ENCODE results near the gene COLEC11.
A peak's percentile ranks its signal among the peaks of the same experiment; 100 is the strongest.
"Not testable (repeated sequence)": the region's sequence is repeated elsewhere in the genome, so short reads cannot be mapped to it uniquely, and the experiment has no call there.

Gene COLEC11

GRCh38 chr2:3563521-3563976 is 31.4 kb upstream of the COLEC11 start:
- no peak overlapping the region for H3K27ac ChIP-seq
- no peak for TF ChIP-seq ZFX (IDR thresholded peaks at IDR 0.05; ENCODE audit: borderline replicate concordance)
- TF ChIP-seq, protein P1, sequence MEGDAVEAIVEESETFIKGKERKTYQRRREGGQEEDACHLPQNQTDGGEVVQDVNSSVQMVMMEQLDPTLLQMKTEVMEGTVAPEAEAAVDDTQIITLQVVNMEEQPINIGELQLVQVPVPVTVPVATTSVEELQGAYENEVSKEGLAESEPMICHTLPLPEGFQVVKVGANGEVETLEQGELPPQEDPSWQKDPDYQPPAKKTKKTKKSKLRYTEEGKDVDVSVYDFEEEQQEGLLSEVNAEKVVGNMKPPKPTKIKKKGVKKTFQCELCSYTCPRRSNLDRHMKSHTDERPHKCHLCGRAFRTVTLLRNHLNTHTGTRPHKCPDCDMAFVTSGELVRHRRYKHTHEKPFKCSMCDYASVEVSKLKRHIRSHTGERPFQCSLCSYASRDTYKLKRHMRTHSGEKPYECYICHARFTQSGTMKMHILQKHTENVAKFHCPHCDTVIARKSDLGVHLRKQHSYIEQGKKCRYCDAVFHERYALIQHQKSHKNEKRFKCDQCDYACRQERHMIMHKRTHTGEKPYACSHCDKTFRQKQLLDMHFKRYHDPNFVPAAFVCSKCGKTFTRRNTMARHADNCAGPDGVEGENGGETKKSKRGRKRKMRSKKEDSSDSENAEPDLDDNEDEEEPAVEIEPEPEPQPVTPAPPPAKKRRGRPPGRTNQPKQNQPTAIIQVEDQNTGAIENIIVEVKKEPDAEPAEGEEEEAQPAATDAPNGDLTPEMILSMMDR (IDR thresholded peaks at IDR 0.05), result no peak

GRCh38 chr2:3565117-3565516 is 29.8 kb upstream of the COLEC11 start:
- no peak overlapping the region for H3K27ac ChIP-seq
- TF ChIP-seq ZFX (IDR thresholded peaks at IDR 0.05; ENCODE audit: borderline replicate concordance), result no peak

GRCh38 chr2:3566806-3567205 is 28.1 kb upstream of the COLEC11 start:
- TF ChIP-seq ZFX (IDR thresholded peaks at IDR 0.05; ENCODE audit: borderline replicate concordance), result no peak
- TF ChIP-seq, protein P1 (IDR thresholded peaks at IDR 0.05), result no peak
- H3K27ac ChIP-seq, result no peak overlapping the region

GRCh38 chr2:3569656-3570055 is 25.3 kb upstream of the COLEC11 start:
- not testable (repeated sequence) for H3K27ac ChIP-seq

- H3K27ac ChIP-seq, result no peak overlapping the region
- TF ChIP-seq, protein P1 (IDR thresholded peaks at IDR 0.05), result no peak
- TF ChIP-seq ZFX (IDR thresholded peaks at IDR 0.05; ENCODE audit: borderline replicate concordance), result no peak
Measured at GRCh38 chr2:3571284-3571683, 23.6 kb upstream of the COLEC11 start.

DNA sequence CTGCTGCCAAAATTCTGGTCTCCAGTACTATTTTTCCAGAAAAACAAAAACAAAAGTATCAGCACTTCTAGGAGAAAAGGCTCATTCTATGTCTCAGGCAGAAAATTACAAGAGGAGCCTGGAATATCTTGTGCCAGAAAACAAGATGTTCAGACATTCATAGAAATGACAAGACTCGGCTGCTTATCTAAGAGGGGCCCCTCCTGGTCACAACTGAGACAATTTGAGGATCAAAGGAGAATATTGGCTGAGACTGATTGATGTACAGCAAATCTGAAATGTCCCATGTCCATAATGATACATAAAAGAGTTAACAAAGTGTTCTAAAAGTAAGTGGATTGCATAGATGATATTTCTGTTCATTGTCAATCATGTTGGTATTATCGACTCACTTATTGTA is 22.3 kb upstream of the COLEC11 start:
- H3K27ac ChIP-seq, result no peak overlapping the region
- TF ChIP-seq, protein P1 (IDR thresholded peaks at IDR 0.05), result no peak
- no peak for TF ChIP-seq ZFX (IDR thresholded peaks at IDR 0.05; ENCODE audit: borderline replicate concordance)

GRCh38 chr2:3574155-3574554 is 20.8 kb upstream of the COLEC11 start:
- H3K27ac ChIP-seq, result no peak overlapping the region
- TF ChIP-seq, protein P1 (IDR thresholded peaks at IDR 0.05), result no peak
- no peak for TF ChIP-seq ZFX (IDR thresholded peaks at IDR 0.05; ENCODE audit: borderline replicate concordance)

DNA sequence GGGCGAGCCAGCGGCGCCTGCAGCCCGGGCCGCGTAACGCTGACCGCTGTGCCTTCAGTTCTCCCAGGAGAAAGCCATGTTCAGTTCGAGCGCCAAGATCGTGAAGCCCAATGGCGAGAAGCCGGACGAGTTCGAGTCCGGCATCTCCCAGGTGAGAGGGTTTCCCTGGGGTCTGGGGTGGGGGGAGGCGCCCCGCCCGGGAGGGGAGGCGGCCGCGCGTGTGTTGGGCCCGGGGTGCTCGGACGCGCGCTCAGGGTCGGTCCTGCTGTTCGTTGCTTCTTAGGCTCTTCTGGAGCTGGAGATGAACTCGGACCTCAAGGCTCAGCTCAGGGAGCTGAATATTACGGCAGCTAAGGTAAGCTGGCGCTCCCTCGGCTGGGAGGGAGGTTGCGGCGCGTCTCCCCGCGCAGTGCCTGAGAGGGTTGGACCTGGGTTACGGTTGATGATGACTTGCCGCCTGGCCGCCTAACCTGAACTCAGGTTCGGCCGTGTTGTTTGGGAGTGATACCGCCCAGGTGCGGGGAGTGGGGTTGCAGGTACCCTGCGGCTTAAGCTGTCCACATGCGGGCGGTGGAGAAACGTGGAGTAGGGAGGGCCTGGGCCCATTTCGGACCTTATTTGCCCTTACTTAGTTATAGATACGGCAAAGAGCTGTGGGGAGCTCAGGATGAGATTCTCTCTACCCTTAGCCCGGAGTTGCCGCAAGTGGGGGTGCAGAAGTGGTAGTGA is 19.2 kb upstream of the COLEC11 start:
- TF ChIP-seq, protein P1 (IDR thresholded peaks at IDR 0.05), result no peak
- TF ChIP-seq ZFX (IDR thresholded peaks at IDR 0.05; ENCODE audit: borderline replicate concordance), result no peak
- peak overlapping the region; percentile 80 for H3K27ac ChIP-seq

- H3K27ac ChIP-seq, result peak overlapping the region; percentile 80
Measured at GRCh38 chr2:3576263-3576630, 18.7 kb upstream of the COLEC11 start.
